GM18520 (cell line): Measurements from ENCODE around the gene SCYGR4.

Experiments used
- ATAC-seq: cut with Tn5 transposase; IDR thresholded peaks from one replicate; pipeline ENCODE4 v1.9.1; 2021; ENCODE audit not compliant: unreplicated experiment

Gene SCYGR4

GRCh38 chr2:227613272-227613660 is 4.0 kb upstream of the SCYGR4 start:
- no peak for ATAC-seq

GRCh38 chr2:227614246-227614645 is 3.1 kb upstream of the SCYGR4 start:
- ATAC-seq = no peak

- ATAC-seq = no peak
Observed at GRCh38 chr2:227614740-227615139, 2.6 kb upstream of the SCYGR4 start, which contains the start of gene SCYGR3. Gene SCYGR3 (minus strand): TSS chr2:227614840. CDS start chr2:227614840, 0 bp downstream.

- ATAC-seq = no peak
Observed at GRCh38 chr2:227615181-227615580, 2.1 kb upstream of the SCYGR4 start.

GRCh38 chr2:227615906-227616305 is 1.4 kb upstream of the SCYGR4 start:
- no peak for ATAC-seq

GRCh38 chr2:227616631-227617030 is 667 bp upstream of the SCYGR4 start:
- no peak for ATAC-seq

- no peak for ATAC-seq
Observed at GRCh38 chr2:227623226-227623625, 5.9 kb downstream of the SCYGR4 start.

- ATAC-seq = no peak
Observed at GRCh38 chr2:227625420-227625819, 8.1 kb downstream of the SCYGR4 start.

GRCh38 chr2:227626580-227627151 is 9.4 kb downstream of the SCYGR4 start:
- no peak for ATAC-seq

- ATAC-seq = peak; percentile 100
Observed at GRCh38 chr2:227627769-227628168, 10.5 kb downstream of the SCYGR4 start.

- no peak for ATAC-seq
Observed at GRCh38 chr2:227629435-227629834, 12.1 kb downstream of the SCYGR4 start.

GRCh38 chr2:227630322-227630721 is 13.0 kb downstream of the SCYGR4 start:
- no peak for ATAC-seq

- no peak for ATAC-seq
Observed at GRCh38 chr2:227632827-227633226, 15.5 kb downstream of the SCYGR4 start.

- no peak for ATAC-seq
Observed at GRCh38 chr2:227634201-227634600, 16.9 kb downstream of the SCYGR4 start.

GRCh38 chr2:227642656-227643055 is 25.4 kb downstream of the SCYGR4 start:
- ATAC-seq = no peak

GRCh38 chr2:227643990-227644551 is 26.8 kb downstream of the SCYGR4 start:
- no peak for ATAC-seq

GRCh38 chr2:227653419-227653818 is 36.1 kb downstream of the SCYGR4 start:
- ATAC-seq = no peak

GRCh38 chr2:227654426-227654825 is 37.1 kb downstream of the SCYGR4 start:
- ATAC-seq = no peak

- ATAC-seq = no peak
Observed at GRCh38 chr2:227655454-227655853, 38.2 kb downstream of the SCYGR4 start.

- ATAC-seq = no peak
Observed at GRCh38 chr2:227657199-227657845, 40.0 kb downstream of the SCYGR4 start.

- ATAC-seq = no peak
Observed at GRCh38 chr2:227661025-227661649, 43.8 kb downstream of the SCYGR4 start.

GRCh38 chr2:227661827-227662226 is 44.5 kb downstream of the SCYGR4 start:
- ATAC-seq = no peak
